GM18861 (cell line): ENCODE results near the gene GRIA2.

ENCODE experiments used
- ATAC-seq: cut with Tn5 transposase; IDR thresholded peaks from one replicate; pipeline ENCODE4 v1.9.1; 2021; ENCODE audit not compliant: unreplicated experiment

The GRIA2 gene

DNA sequence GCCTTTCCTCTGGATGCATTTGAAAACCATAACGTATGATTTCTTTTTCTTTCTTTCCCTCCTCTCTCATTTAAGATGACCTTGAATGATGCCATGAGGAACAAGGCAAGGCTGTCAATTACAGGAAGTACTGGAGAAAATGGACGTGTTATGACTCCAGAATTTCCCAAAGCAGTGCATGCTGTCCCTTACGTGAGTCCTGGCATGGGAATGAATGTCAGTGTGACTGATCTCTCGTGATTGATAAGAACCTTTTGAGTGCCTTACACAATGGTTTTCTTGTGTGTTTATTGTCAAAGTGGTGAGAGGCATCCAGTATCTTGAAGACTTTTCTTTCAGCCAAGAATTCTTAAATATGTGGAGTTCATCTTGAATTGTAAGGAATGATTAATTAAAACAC is 142.8 kb downstream of the GRIA2 start:
- no peak for ATAC-seq

DNA sequence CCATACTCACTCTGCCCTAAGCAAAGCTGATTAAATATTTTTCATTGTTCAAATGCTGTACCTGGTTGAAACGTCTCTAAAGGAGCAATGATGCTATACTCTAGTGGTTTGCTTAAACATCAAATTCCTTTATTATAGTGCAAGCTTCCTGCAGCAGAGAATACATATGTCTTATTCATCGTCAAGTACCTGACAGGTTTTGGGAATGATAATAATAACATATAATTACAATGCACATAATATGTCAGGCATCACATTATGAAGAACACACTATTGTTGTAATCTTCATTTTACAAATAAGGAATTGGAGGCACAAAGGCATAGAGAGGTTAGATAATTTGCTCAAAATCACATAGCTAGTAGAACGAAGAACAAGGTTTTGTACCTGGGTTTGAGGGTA is 151.6 kb downstream of the GRIA2 start:
- ATAC-seq, result no peak

DNA sequence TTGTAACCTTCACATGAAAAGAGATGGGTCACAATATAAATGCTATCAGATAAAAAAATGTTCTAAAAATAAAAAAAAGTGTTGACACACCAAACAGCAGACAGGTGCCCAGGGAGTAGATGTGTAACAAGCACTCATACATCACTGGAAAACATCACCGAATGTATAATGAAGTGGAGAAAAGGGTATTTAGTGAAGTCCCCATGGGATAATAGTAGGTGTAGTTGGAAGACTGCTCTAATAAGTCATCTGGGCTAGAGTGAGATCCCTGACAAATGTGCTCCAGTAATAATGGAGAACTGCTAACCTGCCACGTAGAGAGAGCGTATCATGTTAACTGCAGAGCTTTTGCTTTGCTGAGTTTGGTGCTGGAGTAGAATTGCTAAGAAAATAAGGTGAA is 152.0 kb downstream of the GRIA2 start:
- ATAC-seq, result no peak

DNA sequence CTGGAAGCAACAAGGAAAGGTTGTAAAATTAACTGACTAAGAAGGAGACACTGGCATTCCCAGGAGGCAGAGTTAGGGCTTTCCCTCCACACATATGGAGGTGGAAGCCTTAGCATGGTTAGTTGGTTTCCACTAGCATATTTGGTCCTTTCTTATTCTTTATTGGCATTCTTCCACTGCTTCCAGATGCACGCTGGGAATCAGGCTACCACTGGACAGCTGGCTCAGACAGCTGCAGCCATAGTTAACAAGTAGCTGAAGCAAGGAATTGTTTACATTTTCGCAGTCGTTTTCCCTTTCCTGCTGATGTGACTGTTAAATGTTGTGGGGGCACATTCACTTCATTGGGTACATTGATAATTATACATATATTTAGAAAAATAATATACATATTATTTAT is 169.2 kb downstream of the GRIA2 start:
- ATAC-seq, result no peak

DNA sequence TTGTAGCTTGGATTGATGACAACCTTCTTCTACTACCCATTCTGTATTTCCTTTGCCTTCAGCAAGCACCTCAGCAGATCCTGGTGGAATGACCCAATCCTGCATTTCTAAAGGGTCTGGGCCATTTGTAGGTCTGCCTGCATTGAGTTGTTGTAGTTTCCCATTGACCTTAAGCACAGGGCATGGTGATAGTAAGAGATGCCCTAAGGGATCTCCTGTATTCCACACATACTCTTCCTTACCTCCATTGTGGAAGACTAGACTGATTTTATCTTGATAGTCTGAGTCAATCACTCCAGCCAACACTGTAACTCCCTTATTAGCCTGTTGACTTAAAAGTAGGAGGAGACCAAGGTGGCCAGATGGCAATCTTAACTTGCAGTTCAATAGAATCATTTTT is 184.5 kb downstream of the GRIA2 start:
- ATAC-seq, result no peak
